Pancreas (tissue), 10 donors: ENCODE data around the gene ANKRD36B. TPM values are rescaled to one million over a fixed set of nuclear protein-coding genes. Genes with fewer than 3 reads are reported as not detected.
"Not testable (repeated sequence)": the region's sequence is repeated elsewhere in the genome, so short reads cannot be mapped to it uniquely, and the experiment has no call there.

Source experiments
- ATAC-seq, 4 donors: fragments of 200-7000 bp; cut with Tn5 transposase; one replicate each; pipeline versions ENCODE4 v1.8.0 to v1.9.1; 2020; ENCODE audit warnings: mild to moderate bottlenecking in 4 of 4, moderate library complexity in 4 of 4
- DNase-seq, 6 donors: peaks; one replicate each; pipeline ENCODE4 v3.0.0-alpha.2; 2020
- FAIRE-seq: peaks from 2 replicates; lab custom pipeline; 2012; peaks lifted over from hg19 to GRCh38; lab: Jason Lieb, UNC
- H3K27ac ChIP-seq, 4 donors: fragments of 200-600 bp; sonication (generic); 1 replicate in 3 of 4; 2 replicates in 1 of 4; pipeline versions ENCODE4 v1.5.0 to v1.8.0; 2020
- H3K27me3 ChIP-seq, 4 donors: fragments of 200-600 bp; one replicate each; pipeline ENCODE4 v1.8.0; 2021
- H3K36me3 ChIP-seq, 3 donors: fragments of 200-600 bp; sonication (generic) in 1 of 3; one replicate each; pipeline versions ENCODE4 v1.5.0 to v1.8.0; 2020 to 2021
- H3K4me1 ChIP-seq, 3 donors: fragments of 200-600 bp; one replicate each; pipeline ENCODE4 v1.8.0; 2021
- H3K4me3 ChIP-seq, 4 donors: fragments of 200-600 bp; sonication (generic) in 2 of 4; one replicate each; pipeline versions ENCODE4 v1.5.0 to v1.8.0; 2020 to 2021
- H3K9me3 ChIP-seq, 4 donors: fragments of 200-600 bp; one replicate each; pipeline ENCODE4 v1.8.0; 2021
- WGBS, 2 donors: extraction: QIAGEN DNeasy Blood & Tissue Kit; methylation state at CpG; one replicate each; pipeline ENCODE4 v1.1.7; 2013; 5-methylcytosine and 5-hydroxymethylcytosine counted together
- intact Hi-C, 3 donors: fragments of 100-400 bp; cut with DNase I; formaldehyde crosslinking; loops; one replicate each; pipeline versions ENCODE4 v1.11.1 to v1.14.2; 2022
- polyA plus RNA-seq, 2 donors: library from polyadenylated mRNA; stranded (reverse); fragments of 200-250 nt; gene quantifications; one replicate each; pipeline ENCODE4 v1.2.3, GENCODE V29; 2013
- total RNA-seq, 6 donors: library from RNA; stranded (reverse); fragmentation: NEBNext Ultra II Directional in 4 of 6; extraction: Animal tissue kit (Norgen Biotek cat#: 25700) in 4 of 6; gene quantifications; one replicate each; pipeline versions ENCODE4 v1.2.1 to v1.2.4, GENCODE V29; 2021 to 2023
- TF ChIP-seq, protein P1 (sequence below), 4 donors: fragments of 200-600 bp; sonication (generic) in 3 of 4; IDR thresholded peaks; one replicate each; pipeline versions ENCODE4 v1.5.0 to v1.8.0; 2021; ENCODE audit warnings: antibody characterized with exemption in 4 of 4
- donor health status: healthy with polysubstance abuse.
- donor health status: DM: no; HTN: no; CAD: no; lungs with moderate emphysema.
- donor health status: DM: no; HTN: no; CAD: no.
- donor health status: control.
- donor health status: control.
- donor health status: Bipolar disorder and iron deficiency.
- donor health status: DM: yes; HTN: yes; CAD: no.
- donor health status: DM: no; HTN: no; CAD: no.
- donor health status: DM: no; HTN: no; CAD: no.
- donor health status: DM: yes; HTN: yes; CAD: no.

Gene ANKRD36B
- total RNA-seq (10 to 100 TPM in 5 of 6 donors, 1 to 10 TPM in 1; 6.3 to 15.6 (median 13.3) TPM), polyA plus RNA-seq (10 to 100 TPM; 35.6 to 45.9 TPM)

DNA sequence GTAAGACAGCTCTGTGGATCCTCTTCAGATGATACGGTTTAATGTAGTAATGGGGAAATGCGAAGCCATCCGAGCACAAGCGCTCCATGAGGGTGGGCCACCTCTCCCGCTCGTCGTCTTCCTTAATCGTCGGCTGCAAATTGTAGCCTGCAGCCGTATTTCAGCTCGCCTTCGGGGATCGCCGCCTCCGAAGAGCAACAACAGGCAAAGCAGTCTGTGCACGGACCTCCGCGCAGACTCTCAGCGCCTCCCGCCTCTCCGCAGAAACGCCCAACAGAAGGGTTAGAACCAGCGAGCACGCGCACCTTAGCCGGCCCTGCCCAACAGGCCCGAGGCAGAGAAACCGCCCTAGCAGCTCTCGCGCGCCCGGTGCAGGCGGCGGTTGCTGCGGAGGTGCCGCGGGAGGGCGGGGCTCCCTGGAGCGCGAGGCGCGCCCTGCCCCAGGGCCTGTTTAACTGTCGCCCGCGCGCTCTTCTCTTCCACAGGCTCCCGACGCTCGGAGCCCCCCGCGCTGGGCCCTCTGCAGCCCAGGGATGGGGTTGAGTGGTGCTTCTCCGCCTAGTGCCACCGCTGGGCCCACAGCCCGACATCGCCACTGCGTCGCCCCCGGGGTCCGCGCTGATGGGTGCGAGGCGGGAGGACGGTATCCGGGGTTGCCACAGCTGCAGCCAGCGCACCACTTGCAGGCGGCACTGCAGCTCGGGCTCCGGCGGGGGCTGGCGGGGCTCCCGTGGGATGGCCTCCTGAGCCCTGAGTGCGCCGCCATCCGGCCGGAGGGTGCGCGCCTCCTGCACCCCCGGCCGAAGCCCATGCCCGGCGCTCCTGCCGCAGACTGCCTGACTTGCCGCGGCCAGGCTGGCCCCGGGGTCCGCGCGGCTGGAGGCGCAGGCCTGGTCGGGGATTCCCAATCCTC, at the start of gene ANKRD36B:
ANKRD36B (minus strand) TSS at position 280 of the 913 bp plus-strand sequence; CDS start at position 88, 192 bp downstream.
- H3K27ac ChIP-seq, result peak within 1 kb of the TSS; percentile 89 to 94 (median 92)
- H3K4me3 ChIP-seq, result peak within 1 kb of the TSS; percentile 31 to 59 (median 56)
- 0% methylated on average over 34 to 47 of the region's 90 CpGs for WGBS, 2 donors
- not testable (repeated sequence) for H3K9me3 ChIP-seq, H3K27me3 ChIP-seq, H3K4me1 ChIP-seq, FAIRE-seq, H3K36me3 ChIP-seq
- ATAC-seq (peak; percentile 74 to 87 (median 84)), DNase-seq (peak; percentile 61 to 93 (median 76))
- intact Hi-C loops, result loop anchor here (10.0 kb wide), 1 partner anchor 105 kb away; no protein-coding TSS in a partner anchor

DNA sequence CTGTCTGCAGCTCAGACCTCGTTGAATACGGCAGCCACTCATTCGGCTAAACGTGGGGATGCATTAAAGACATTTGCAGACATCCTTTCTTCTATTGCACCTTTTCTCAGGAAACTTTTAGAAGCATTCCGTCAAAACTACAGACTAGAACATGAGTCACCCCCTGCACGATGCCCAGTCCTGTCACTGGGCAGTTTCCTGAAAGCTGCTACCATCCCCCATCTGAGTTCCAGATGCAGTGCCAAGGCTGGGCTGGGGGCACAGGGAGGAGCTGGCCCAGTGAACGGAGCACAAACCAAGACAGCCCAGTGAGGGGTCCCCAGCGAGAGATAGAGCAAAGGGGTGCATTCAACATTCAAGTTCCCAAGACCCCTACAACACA, 36.4 kb upstream of the ANKRD36B start:
- FAIRE-seq, ATAC-seq, H3K27me3 ChIP-seq, intact Hi-C loops, H3K4me3 ChIP-seq, H3K36me3 ChIP-seq, DNase-seq, H3K9me3 ChIP-seq, H3K27ac ChIP-seq, H3K4me1 ChIP-seq: not testable (repeated sequence)
- WGBS, 2 donors, result 70 to 77% methylated on average over 8 of the region's 8 CpGs

DNA sequence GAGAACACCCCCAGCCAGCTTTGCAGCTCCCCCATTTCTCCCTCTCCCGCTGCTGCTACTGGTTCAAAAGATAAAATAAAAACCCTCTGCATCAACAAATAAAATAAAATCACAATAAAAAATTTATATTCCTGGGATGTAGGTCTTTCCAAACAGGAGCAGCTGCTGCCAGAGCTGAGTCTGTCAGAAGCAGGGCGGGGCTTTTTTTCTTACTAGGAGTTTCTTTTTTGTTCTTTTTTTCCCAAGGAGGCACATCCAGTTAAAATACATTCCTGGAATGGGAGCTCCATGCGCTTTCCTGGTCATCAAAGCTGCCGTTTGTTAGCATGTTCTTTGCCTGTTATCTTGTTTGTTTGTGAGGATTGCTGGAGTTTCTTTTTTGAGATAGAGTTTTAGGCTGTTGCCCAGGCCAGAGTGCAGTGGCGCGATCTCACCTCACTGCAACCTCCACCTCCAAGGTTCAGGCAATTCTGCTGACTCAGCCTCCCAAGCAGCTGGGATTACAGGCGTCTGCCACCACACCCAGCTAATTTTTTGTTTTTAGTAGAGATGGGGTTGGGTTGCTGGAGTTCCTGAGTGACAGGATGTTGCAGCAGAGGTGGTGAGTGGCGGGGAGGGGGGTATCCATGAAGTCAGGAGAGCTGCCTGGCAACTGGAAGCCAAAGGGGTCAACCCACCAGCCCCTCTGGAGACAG, 35.8 kb upstream of the ANKRD36B start:
- H3K27me3 ChIP-seq, DNase-seq, H3K36me3 ChIP-seq, H3K9me3 ChIP-seq, ATAC-seq, FAIRE-seq, intact Hi-C loops, H3K27ac ChIP-seq, H3K4me3 ChIP-seq, H3K4me1 ChIP-seq: not testable (repeated sequence)
- 53 to 60% methylated on average over 2 to 4 of the region's 8 CpGs for WGBS, 2 donors

DNA sequence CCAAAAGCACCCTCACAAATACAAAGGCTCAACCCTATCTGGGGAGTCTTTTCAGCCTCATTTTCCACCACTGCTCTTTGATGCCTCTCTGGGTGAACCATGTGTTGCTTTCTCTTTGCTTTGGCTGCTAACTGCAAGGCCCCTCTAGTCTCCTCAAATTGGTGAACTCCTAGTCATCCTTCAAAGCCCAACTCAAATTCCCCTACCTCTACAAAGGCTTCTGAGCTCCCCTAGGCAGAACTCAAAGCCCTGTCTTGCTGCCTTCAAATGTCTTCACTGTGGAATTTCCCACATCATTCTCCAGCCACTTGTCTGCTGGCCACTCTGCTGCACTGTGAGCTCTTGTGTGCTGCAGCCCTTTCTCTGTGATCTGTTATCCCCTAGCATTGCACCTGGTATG, 33.3 kb upstream of the ANKRD36B start:
- FAIRE-seq, H3K4me1 ChIP-seq, H3K9me3 ChIP-seq, ATAC-seq, intact Hi-C loops, H3K36me3 ChIP-seq, H3K27me3 ChIP-seq, H3K4me3 ChIP-seq, DNase-seq, H3K27ac ChIP-seq: not testable (repeated sequence)

DNA sequence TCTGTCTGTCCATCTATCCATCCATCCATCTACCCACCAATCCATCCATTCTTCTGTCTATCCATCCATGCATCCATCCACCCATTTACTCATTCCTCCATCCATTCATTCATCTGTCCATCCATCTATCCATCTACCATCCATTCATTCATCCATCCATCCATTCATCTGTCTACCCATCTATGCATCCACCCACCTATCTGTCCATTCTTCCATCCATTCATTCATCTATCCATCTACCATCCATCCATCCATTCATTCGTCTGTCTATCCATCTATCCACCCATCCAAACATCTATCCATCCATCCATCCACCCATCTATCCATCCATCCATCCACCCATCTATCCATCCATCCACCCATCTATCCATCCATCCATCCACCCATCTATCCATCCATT, 30.8 kb upstream of the ANKRD36B start:
- intact Hi-C loops, ATAC-seq, H3K9me3 ChIP-seq, H3K4me1 ChIP-seq, H3K27ac ChIP-seq, H3K4me3 ChIP-seq, H3K27me3 ChIP-seq, FAIRE-seq, H3K36me3 ChIP-seq, DNase-seq: not testable (repeated sequence)
- WGBS, 2 donors, result 62 to 63% methylated on average over 1 of the region's 1 CpG

DNA sequence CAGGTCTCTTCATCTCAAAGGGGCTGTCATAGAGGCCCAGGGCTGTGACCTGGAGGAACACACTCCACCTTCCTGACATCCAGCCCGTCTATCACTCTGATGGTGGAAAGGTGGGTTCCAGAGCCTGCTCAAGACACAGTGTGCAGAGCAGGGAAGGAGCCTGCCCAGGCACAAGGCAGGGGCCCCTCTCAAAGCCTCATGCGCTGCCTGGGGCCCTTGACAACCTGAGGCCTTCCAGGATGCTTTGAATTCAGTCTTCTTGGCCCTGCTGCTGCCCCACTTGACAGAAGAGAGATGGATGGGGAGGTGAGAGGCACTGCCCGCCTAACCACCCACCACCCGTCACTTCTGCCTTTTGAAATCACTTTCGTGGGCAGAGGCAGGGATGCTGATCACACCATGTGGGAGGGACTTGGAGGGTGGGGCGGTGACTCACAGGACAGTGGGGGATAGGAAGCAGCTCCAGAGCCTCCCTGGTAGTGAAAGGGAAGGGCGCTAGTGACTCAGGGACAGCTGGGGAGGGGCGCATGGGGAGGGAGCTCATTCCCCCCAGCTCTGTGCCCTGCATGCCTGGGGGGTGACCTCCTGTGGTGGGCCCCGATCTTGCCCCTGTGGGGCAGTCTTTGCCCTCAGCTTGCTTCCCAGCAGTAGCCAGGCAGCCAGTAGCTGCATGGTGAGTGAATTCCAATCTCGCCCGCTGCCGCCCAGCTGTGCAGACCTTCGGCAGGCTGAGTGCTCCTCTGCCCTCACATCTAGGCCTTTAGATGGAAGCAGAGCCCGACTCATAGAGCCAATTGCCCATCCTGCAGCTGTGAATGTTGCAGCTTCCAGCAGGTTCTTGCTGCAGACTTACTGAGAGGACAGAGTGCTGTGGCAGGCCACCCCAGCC, 29.5 kb upstream of the ANKRD36B start:
- DNase-seq, FAIRE-seq, H3K4me3 ChIP-seq, intact Hi-C loops, H3K27me3 ChIP-seq, H3K4me1 ChIP-seq, H3K36me3 ChIP-seq, H3K9me3 ChIP-seq, H3K27ac ChIP-seq: not testable (repeated sequence)
- WGBS, 2 donors, result 78 to 81% methylated on average over 6 to 10 of the region's 14 CpGs
- peak in 3 of 4 donors; percentile 35 to 50 (median 39) for ATAC-seq

DNA sequence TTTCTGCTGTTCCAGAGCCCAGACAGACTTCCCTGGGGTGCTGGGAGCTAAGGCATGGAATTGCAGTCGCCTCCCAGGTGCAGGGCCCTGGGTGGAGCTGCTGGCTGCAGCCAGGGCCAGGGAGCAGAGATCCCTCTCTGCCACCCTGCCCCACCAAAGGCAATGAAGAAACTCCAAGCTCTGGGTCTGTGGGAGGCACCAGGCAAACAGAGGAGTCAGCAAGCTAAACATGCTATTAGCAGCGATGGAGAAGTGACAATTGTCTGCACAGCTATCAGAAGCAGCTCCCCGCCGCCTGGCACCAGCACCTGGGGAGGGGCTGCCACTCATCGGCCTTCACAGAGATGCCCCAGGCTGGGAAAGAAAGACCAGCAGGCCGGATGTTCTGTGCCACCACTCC, 28.2 kb upstream of the ANKRD36B start:
- H3K27me3 ChIP-seq, result no peaks in the 10 kb centered on the region
- FAIRE-seq (no peak), ATAC-seq (no peak), DNase-seq (no peak)
- H3K36me3 ChIP-seq, result no peaks in the 10 kb centered on the region
- no peaks in the 10 kb centered on the region for H3K9me3 ChIP-seq
- TF ChIP-seq, protein P1, sequence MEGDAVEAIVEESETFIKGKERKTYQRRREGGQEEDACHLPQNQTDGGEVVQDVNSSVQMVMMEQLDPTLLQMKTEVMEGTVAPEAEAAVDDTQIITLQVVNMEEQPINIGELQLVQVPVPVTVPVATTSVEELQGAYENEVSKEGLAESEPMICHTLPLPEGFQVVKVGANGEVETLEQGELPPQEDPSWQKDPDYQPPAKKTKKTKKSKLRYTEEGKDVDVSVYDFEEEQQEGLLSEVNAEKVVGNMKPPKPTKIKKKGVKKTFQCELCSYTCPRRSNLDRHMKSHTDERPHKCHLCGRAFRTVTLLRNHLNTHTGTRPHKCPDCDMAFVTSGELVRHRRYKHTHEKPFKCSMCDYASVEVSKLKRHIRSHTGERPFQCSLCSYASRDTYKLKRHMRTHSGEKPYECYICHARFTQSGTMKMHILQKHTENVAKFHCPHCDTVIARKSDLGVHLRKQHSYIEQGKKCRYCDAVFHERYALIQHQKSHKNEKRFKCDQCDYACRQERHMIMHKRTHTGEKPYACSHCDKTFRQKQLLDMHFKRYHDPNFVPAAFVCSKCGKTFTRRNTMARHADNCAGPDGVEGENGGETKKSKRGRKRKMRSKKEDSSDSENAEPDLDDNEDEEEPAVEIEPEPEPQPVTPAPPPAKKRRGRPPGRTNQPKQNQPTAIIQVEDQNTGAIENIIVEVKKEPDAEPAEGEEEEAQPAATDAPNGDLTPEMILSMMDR (IDR thresholded peaks at IDR 0.05), result no peak
- intact Hi-C loops, result no loop called here
- H3K27ac ChIP-seq, result no peak overlapping the region
- H3K4me3 ChIP-seq, result no peak overlapping the region
- 89 to 97% methylated on average over 6 of the region's 6 CpGs for WGBS, 2 donors
- no peaks in the 10 kb centered on the region for H3K4me1 ChIP-seq

DNA sequence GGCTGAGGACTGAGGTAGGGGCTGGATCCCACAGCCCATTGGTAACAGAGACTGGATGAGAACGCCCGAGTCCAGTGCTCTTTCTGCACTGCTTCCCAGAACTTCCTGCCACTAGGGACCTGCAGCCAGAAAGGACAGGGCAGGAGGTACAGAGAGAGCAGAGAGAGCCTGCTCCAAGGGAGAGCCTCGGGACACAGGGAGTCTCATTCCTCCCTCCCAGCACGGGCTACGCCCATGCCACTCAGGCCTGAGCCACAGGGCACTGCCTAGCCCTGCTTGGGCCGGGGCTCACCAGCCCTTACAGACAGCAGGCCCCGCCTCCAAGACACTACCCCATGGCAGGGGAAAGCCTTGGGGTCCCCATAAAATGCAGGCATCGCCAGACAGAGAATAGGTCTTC, 26.1 kb upstream of the ANKRD36B start:
- no CpG with 5 or more reads among the region's 8 CpGs for WGBS, 2 donors
- H3K4me1 ChIP-seq, ATAC-seq, FAIRE-seq, H3K27me3 ChIP-seq, intact Hi-C loops, H3K27ac ChIP-seq, DNase-seq, H3K9me3 ChIP-seq, H3K4me3 ChIP-seq, H3K36me3 ChIP-seq: not testable (repeated sequence)

DNA sequence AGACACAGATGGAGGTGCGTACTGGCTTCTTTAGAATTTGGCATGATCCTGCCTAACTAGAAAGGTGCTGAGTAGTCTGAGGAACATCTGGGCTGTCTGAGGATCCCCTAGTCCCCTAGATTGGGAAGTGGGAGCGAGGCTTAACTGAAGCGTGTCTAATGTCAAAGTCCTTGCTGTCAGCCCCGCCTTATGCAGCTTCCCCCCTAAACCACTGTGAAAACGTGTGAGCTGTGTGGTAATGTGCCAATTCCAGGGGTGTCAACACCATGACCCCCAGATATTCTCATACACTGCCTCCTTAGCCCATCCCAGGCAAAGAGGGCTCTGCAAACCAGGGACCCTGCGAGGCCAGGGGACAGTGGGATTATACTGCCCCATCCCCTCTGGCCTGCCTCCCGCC, 22.2 kb upstream of the ANKRD36B start:
- FAIRE-seq, H3K4me3 ChIP-seq, intact Hi-C loops, H3K27me3 ChIP-seq, ATAC-seq, DNase-seq, H3K4me1 ChIP-seq, H3K36me3 ChIP-seq, H3K9me3 ChIP-seq, H3K27ac ChIP-seq: not testable (repeated sequence)
- WGBS, 2 donors, result 25% methylated on average over 1 of the region's 7 CpGs; no CpG with 5 or more reads in 1 of the 2 donors

DNA sequence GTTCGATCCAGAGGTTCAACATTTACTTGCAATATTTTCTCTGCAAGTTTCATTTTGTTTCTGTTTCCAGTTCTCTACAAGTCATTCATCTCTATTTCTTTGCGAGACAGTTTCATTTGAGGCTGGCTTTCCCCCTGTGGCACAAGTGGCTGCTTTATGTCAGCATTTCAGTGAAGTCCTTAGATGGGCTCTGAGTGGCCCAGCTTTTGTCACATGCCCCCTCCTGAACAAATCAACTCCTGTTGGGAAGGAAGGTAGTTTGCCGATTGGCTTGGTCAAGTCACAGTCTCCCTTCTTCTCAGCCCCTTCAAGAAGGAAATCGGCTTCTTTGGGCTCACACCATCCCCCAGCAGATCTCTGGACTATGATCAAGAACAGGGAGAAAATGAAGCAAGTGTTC, 19.1 kb upstream of the ANKRD36B start:
- intact Hi-C loops, H3K27ac ChIP-seq, H3K4me3 ChIP-seq, ATAC-seq, FAIRE-seq, H3K27me3 ChIP-seq, H3K4me1 ChIP-seq, H3K36me3 ChIP-seq, H3K9me3 ChIP-seq, DNase-seq: not testable (repeated sequence)
- 77 to 80% methylated on average over 4 of the region's 4 CpGs for WGBS, 2 donors
